Lower lobe of right lung (tissue), 2 donors: ENCODE measurements around the gene DUOX2. TPM values are rescaled to one million over a fixed set of nuclear protein-coding genes. Genes with fewer than 3 reads are reported as not detected.

Source experiments
- ATAC-seq, 2 donors: fragments of 200-7000 bp; cut with Tn5 transposase; one replicate each; pipeline ENCODE4 v1.9.1; 2020 to 2022; ENCODE audit warnings: mild to moderate bottlenecking in 2 of 2, moderate library complexity in 2 of 2
- DNase-seq: peaks from one replicate; pipeline ENCODE4 v3.0.0-alpha.2; 2020
- H3K27ac ChIP-seq: fragments of 200-600 bp; one replicate; pipeline ENCODE4 v1.8.0; 2022
- H3K27me3 ChIP-seq: fragments of 200-600 bp; one replicate; pipeline ENCODE4 v1.8.0; 2022; ENCODE audit warnings: low read depth
- H3K36me3 ChIP-seq: fragments of 200-600 bp; one replicate; pipeline ENCODE4 v1.8.0; 2022; ENCODE audit warnings: mild to moderate bottlenecking
- H3K4me1 ChIP-seq: fragments of 200-600 bp; one replicate; pipeline ENCODE4 v1.8.0; 2022
- H3K4me3 ChIP-seq: fragments of 200-600 bp; one replicate; pipeline ENCODE4 v1.8.0; 2022; ENCODE audit warnings: mild to moderate bottlenecking
- H3K9me3 ChIP-seq: fragments of 200-600 bp; one replicate; pipeline ENCODE4 v1.8.0; 2022
- intact Hi-C: fragments of 100-400 bp; cut with DNase I; formaldehyde crosslinking; loops from one replicate; pipeline ENCODE4 v1.11.0; 2022
- total RNA-seq: library from RNA; stranded (reverse); fragmentation: NEBNext Ultra II Directional; extraction: Animal tissue kit (Norgen Biotek cat#: 25700); gene quantifications from one replicate; pipeline ENCODE4 v1.2.1, GENCODE V29; 2021
- TF ChIP-seq, protein P1 (sequence below): fragments of 200-600 bp; IDR thresholded peaks from one replicate; pipeline ENCODE4 v1.8.0; 2022; ENCODE audit warnings: antibody characterized with exemption, mild to moderate bottlenecking
- donor health status: DM: no; HTN: yes; CAD: no; lungs with severe emphysema.

The DUOX2 gene
- total RNA-seq, 1 donor from 2014 or later: 4.0 TPM

DNA sequence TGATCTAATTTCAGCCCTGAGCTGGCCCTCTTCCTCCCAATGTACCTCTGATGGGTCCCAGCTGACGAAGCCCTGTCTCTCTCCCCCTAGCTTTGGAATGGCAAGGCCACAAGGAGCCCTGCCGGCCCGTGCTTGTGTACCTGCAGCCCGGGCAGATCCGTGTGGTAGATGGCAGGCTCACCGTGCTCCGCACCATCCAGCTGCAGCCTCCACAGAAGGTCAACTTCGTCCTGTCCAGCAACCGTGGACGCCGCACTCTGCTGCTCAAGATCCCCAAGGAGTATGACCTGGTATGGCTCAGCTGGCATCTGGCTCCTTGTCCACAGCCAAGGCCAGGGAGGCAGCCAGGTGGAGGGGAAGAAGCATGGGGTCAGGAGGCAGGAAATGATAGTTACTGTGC is 30.0 kb upstream of the DUOX2 start:
- ATAC-seq: no peak
- no peak for DNase-seq
- H3K27me3 ChIP-seq: no peaks in the 10 kb centered on the region
- peaks cover 58% of the 10 kb centered on the region for H3K36me3 ChIP-seq
- H3K9me3 ChIP-seq: no peaks in the 10 kb centered on the region
- intact Hi-C loops: no loop called here
- peaks cover 21% of the 10 kb centered on the region for H3K4me1 ChIP-seq
- H3K27ac ChIP-seq: no peak overlapping the region
- no peak overlapping the region for H3K4me3 ChIP-seq
- TF ChIP-seq, protein P1, sequence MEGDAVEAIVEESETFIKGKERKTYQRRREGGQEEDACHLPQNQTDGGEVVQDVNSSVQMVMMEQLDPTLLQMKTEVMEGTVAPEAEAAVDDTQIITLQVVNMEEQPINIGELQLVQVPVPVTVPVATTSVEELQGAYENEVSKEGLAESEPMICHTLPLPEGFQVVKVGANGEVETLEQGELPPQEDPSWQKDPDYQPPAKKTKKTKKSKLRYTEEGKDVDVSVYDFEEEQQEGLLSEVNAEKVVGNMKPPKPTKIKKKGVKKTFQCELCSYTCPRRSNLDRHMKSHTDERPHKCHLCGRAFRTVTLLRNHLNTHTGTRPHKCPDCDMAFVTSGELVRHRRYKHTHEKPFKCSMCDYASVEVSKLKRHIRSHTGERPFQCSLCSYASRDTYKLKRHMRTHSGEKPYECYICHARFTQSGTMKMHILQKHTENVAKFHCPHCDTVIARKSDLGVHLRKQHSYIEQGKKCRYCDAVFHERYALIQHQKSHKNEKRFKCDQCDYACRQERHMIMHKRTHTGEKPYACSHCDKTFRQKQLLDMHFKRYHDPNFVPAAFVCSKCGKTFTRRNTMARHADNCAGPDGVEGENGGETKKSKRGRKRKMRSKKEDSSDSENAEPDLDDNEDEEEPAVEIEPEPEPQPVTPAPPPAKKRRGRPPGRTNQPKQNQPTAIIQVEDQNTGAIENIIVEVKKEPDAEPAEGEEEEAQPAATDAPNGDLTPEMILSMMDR: no peak

DNA sequence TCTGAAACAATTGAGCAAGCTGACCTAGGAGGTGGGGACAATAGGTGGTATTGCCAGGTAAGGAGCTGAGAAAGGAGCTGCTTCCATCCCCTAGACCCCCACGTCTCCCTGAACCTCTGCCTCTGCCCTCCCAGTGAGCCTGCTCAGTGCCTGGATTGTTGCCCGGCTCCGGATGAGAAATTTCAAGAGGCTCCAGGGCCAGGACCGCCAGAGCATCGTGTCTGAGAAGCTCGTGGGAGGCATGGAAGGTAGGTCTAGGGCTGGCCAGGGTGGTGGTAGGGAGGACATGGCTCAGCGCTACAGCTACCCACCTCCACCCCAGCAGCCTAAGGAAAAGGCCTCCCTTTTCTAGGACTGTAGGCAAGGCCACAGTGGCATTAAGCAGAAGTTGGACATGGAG is 29.1 kb upstream of the DUOX2 start:
- DNase-seq: no peak
- peaks cover 3% of the 10 kb centered on the region for H3K27me3 ChIP-seq
- H3K27ac ChIP-seq: no peak overlapping the region
- no peak for ATAC-seq
- H3K36me3 ChIP-seq: peaks cover 54% of the 10 kb centered on the region
- H3K4me3 ChIP-seq: no peak overlapping the region
- TF ChIP-seq, protein P1: no peak
- no peaks in the 10 kb centered on the region for H3K9me3 ChIP-seq
- intact Hi-C loops: no loop called here
- H3K4me1 ChIP-seq: peaks cover 21% of the 10 kb centered on the region

DNA sequence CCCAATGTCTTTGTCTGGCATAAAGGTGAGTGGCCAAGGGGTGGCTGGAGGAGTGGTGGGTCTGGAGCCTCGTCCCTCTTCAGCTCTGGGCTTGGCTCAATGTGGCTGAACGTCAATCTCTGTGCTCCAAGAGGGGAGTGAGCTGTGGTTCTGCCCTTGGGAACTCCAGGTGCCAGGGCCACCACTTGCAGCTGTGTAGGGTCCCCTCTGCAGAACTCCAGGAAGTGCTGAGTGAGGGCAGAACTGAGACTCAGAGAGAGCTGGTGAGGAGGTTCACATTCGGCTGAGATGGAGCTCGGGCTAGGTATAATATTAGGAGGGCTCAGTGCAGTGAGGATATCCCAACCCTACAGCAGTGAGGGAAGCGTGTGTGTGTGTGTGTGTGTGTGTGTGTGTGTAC is 27.4 kb upstream of the DUOX2 start:
- TF ChIP-seq, protein P1: no peak
- DNase-seq (no peak), ATAC-seq (no peak)
- Histone ChIP-seq H3K36me3 (peaks cover 39% of the 10 kb centered on the region), H3K27ac (no peak overlapping the region), H3K4me1 (peaks cover 19% of the 10 kb centered on the region), H3K9me3 (no peaks in the 10 kb centered on the region), H3K27me3 (peaks cover 10% of the 10 kb centered on the region), H3K4me3 (no peak overlapping the region)
- intact Hi-C loops: no loop called here

DNA sequence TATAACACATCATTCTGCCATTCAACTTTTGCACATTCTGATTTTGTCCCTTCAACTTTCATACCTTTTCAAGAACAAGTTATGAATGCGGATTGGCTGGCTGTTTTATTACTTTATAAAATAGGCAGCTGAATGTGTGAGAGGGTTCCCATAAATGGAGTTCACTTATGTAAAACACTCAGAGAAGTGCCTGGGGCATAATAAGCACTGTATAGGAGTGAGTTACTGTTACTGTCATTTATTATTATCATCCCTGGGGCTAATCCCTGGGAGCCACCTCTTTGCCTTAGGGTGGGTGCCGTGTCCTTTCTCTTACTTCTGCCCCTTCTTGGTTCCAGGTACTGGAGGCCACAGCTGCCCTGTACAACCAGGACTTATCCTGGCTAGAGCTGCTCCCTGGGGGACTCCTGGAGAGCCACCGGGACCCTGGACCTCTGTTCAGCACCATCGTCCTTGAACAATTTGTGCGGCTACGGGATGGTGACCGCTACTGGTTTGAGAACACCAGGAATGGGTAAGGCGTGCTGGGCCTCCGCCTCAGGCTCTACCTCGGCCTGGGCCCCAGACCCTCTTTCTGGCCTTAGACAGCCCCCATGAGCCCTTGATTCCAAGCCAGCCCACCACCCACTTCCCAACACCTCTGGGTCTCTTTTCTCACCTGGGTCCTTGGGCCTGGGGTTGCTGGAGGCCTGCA is 26.7 kb upstream of the DUOX2 start:
- Histone ChIP-seq H3K4me3 (no peak overlapping the region), H3K27me3 (peaks cover 12% of the 10 kb centered on the region), H3K9me3 (no peaks in the 10 kb centered on the region), H3K4me1 (peaks cover 14% of the 10 kb centered on the region), H3K27ac (peak overlapping the region; percentile 8), H3K36me3 (peaks cover 34% of the 10 kb centered on the region)
- TF ChIP-seq, protein P1: no peak
- ATAC-seq: no peak
- intact Hi-C loops: no loop called here
- no peak for DNase-seq

DNA sequence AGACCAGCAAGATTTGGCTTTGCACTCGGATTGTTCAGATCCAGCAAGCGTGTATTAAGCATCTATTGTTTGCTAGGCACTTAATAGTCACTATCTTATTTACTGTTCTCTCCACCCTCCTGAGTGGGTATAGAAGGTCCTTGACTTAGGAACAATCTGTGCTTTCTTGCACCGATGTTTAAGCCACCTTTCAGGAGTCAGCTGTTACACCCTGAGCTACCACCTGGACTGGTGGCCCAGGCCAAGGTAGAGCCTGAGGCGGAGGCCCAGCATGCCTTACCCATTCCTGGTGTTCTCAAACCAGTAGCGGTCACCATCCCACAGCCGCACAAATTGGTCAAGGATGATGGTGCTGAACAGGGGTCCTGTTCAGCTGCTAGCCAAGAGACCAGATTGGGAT is 25.8 kb upstream of the DUOX2 start:
- no peak overlapping the region for H3K4me3 ChIP-seq
- intact Hi-C loops: no loop called here
- H3K36me3 ChIP-seq: peaks cover 28% of the 10 kb centered on the region
- TF ChIP-seq, protein P1: no peak
- peak; percentile 89 to 91 for ATAC-seq
- peak overlapping the region; percentile 8 for H3K27ac ChIP-seq
- peaks cover 19% of the 10 kb centered on the region for H3K27me3 ChIP-seq
- DNase-seq: peak; percentile 73
- H3K4me1 ChIP-seq: peaks cover 20% of the 10 kb centered on the region
- H3K9me3 ChIP-seq: no peaks in the 10 kb centered on the region
